Activated CD4-positive, CD25-positive, alpha-beta regulatory T cell (primary cell): ENCODE data around the gene GNG12.
"Not testable (repeated sequence)": the region's sequence is repeated elsewhere in the genome, so short reads cannot be mapped to it uniquely, and the experiment has no call there.

ENCODE experiments used
- DNase-seq, 4 experiments: peaks; one replicate each; lab custom pipeline; 2025; lab: John Stamatoyannopoulos, UW

The GNG12 gene

GRCh38 chr1:67732750-67733151 lies 100.5 kb downstream of the GNG12 start:
- no peak for DNase-seq

GRCh38 chr1:67731322-67731721 lies 101.9 kb downstream of the GNG12 start:
- DNase-seq, result no peak

- DNase-seq, result not testable (repeated sequence)
These were observed 103.0 kb downstream of the GNG12 start for GRCh38 chr1:67730312-67730711.

GRCh38 chr1:67729872-67730271 lies 103.4 kb downstream of the GNG12 start:
- no peak for DNase-seq

- no peak for DNase-seq
These were observed 107.0 kb downstream of the GNG12 start for GRCh38 chr1:67726224-67726623.

GRCh38 chr1:67724928-67725560 lies 108.2 kb downstream of the GNG12 start:
- no peak for DNase-seq

GRCh38 chr1:67723620-67724019 lies 109.6 kb downstream of the GNG12 start:
- DNase-seq, result no peak

GRCh38 chr1:67723126-67723525 lies 110.1 kb downstream of the GNG12 start:
- DNase-seq, result no peak

GRCh38 chr1:67722292-67722944 lies 110.8 kb downstream of the GNG12 start:
- no peak for DNase-seq

- DNase-seq, result no peak
These were observed 111.5 kb downstream of the GNG12 start for GRCh38 chr1:67721650-67722291.

GRCh38 chr1:67721112-67721511 lies 112.2 kb downstream of the GNG12 start:
- DNase-seq, result no peak

GRCh38 chr1:67719329-67720196 lies 113.7 kb downstream of the GNG12 start:
- no peak for DNase-seq

GRCh38 chr1:67717876-67718275 lies 115.4 kb downstream of the GNG12 start:
- DNase-seq, result no peak

GRCh38 chr1:67716800-67717199 lies 116.5 kb downstream of the GNG12 start:
- no peak for DNase-seq

GRCh38 chr1:67715819-67716218 lies 117.4 kb downstream of the GNG12 start:
- no peak for DNase-seq

- DNase-seq, result no peak
These were observed 120.0 kb downstream of the GNG12 start for GRCh38 chr1:67713057-67713846.

GRCh38 chr1:67711855-67712212 lies 121.4 kb downstream of the GNG12 start:
- DNase-seq, result no peak

- DNase-seq, result no peak
These were observed 122.0 kb downstream of the GNG12 start for GRCh38 chr1:67711158-67711854.

GRCh38 chr1:67710417-67710816 lies 122.8 kb downstream of the GNG12 start:
- DNase-seq, result no peak

GRCh38 chr1:67708606-67709005 lies 124.7 kb downstream of the GNG12 start:
- DNase-seq, result no peak
